ENCODE results near the gene ZNF207. TPM values are rescaled to one million over a fixed set of nuclear protein-coding genes. Genes with fewer than 3 reads are reported as not detected.

Gene ZNF207
- total and polyA plus RNA-seq, 2 experiments from 2014 or later = 171 to 240 TPM

DNA sequence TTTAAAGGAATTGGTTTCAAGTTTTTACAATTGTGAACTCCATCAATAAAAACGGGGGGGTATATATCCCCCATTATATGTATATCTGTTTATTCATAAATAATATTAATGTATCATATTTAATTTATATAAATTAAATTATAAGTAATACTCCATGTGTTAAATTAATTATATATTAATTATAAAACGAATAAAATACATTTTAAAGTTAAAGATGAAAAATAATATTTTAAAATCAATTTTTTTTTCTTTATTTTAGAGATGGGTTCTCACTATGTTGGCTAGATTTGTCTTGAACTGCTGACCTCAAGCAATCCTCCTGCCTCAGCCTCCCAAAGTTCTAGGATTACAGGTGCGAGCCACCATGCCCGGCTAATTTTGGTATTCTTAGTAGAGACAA, 76.9 kb downstream of the ZNF207 start:
- H3K27ac Mint-ChIP-seq = no peak overlapping the region
- DNase-seq (ENCODE audit: low spot score) = no peak
- H3K27me3 Mint-ChIP-seq (ENCODE audit: insufficient read depth, low read depth, poor library complexity) = peaks cover 7% of the 10 kb centered on the region
- TF ChIP-seq CREB1 (CRISPR knock-in tag; IDR thresholded peaks at IDR 0.05; ENCODE audit: low read depth) (no peak), EZH2 (IDR thresholded peaks at IDR 0.05; ENCODE audit: low read depth, unreplicated experiment) (no peak), ZNF114 (CRISPR knock-in tag; IDR thresholded peaks at IDR 0.05) (no peak), ZNF331 (CRISPR knock-in tag; IDR thresholded peaks at IDR 0.05; ENCODE audit: low read depth) (no peak), NANOG (IDR thresholded peaks at IDR 0.05; ENCODE audit: borderline replicate concordance) (no peak), EZH2phosphoT487 (IDR thresholded peaks at IDR 0.05; ENCODE audit: unreplicated experiment) (no peak), POLR2AphosphoS5 (IDR thresholded peaks at IDR 0.05; ENCODE audit: low read depth) (no peak), JUNB (IDR thresholded peaks at IDR 0.05; ENCODE audit: unreplicated experiment) (no peak)
- TF ChIP-seq, protein P1, sequence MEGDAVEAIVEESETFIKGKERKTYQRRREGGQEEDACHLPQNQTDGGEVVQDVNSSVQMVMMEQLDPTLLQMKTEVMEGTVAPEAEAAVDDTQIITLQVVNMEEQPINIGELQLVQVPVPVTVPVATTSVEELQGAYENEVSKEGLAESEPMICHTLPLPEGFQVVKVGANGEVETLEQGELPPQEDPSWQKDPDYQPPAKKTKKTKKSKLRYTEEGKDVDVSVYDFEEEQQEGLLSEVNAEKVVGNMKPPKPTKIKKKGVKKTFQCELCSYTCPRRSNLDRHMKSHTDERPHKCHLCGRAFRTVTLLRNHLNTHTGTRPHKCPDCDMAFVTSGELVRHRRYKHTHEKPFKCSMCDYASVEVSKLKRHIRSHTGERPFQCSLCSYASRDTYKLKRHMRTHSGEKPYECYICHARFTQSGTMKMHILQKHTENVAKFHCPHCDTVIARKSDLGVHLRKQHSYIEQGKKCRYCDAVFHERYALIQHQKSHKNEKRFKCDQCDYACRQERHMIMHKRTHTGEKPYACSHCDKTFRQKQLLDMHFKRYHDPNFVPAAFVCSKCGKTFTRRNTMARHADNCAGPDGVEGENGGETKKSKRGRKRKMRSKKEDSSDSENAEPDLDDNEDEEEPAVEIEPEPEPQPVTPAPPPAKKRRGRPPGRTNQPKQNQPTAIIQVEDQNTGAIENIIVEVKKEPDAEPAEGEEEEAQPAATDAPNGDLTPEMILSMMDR (conservative IDR thresholded peaks at IDR 0.05; ENCODE audit: low read depth in 2 of 2) = no peak
- TF ChIP-seq, protein P2, sequence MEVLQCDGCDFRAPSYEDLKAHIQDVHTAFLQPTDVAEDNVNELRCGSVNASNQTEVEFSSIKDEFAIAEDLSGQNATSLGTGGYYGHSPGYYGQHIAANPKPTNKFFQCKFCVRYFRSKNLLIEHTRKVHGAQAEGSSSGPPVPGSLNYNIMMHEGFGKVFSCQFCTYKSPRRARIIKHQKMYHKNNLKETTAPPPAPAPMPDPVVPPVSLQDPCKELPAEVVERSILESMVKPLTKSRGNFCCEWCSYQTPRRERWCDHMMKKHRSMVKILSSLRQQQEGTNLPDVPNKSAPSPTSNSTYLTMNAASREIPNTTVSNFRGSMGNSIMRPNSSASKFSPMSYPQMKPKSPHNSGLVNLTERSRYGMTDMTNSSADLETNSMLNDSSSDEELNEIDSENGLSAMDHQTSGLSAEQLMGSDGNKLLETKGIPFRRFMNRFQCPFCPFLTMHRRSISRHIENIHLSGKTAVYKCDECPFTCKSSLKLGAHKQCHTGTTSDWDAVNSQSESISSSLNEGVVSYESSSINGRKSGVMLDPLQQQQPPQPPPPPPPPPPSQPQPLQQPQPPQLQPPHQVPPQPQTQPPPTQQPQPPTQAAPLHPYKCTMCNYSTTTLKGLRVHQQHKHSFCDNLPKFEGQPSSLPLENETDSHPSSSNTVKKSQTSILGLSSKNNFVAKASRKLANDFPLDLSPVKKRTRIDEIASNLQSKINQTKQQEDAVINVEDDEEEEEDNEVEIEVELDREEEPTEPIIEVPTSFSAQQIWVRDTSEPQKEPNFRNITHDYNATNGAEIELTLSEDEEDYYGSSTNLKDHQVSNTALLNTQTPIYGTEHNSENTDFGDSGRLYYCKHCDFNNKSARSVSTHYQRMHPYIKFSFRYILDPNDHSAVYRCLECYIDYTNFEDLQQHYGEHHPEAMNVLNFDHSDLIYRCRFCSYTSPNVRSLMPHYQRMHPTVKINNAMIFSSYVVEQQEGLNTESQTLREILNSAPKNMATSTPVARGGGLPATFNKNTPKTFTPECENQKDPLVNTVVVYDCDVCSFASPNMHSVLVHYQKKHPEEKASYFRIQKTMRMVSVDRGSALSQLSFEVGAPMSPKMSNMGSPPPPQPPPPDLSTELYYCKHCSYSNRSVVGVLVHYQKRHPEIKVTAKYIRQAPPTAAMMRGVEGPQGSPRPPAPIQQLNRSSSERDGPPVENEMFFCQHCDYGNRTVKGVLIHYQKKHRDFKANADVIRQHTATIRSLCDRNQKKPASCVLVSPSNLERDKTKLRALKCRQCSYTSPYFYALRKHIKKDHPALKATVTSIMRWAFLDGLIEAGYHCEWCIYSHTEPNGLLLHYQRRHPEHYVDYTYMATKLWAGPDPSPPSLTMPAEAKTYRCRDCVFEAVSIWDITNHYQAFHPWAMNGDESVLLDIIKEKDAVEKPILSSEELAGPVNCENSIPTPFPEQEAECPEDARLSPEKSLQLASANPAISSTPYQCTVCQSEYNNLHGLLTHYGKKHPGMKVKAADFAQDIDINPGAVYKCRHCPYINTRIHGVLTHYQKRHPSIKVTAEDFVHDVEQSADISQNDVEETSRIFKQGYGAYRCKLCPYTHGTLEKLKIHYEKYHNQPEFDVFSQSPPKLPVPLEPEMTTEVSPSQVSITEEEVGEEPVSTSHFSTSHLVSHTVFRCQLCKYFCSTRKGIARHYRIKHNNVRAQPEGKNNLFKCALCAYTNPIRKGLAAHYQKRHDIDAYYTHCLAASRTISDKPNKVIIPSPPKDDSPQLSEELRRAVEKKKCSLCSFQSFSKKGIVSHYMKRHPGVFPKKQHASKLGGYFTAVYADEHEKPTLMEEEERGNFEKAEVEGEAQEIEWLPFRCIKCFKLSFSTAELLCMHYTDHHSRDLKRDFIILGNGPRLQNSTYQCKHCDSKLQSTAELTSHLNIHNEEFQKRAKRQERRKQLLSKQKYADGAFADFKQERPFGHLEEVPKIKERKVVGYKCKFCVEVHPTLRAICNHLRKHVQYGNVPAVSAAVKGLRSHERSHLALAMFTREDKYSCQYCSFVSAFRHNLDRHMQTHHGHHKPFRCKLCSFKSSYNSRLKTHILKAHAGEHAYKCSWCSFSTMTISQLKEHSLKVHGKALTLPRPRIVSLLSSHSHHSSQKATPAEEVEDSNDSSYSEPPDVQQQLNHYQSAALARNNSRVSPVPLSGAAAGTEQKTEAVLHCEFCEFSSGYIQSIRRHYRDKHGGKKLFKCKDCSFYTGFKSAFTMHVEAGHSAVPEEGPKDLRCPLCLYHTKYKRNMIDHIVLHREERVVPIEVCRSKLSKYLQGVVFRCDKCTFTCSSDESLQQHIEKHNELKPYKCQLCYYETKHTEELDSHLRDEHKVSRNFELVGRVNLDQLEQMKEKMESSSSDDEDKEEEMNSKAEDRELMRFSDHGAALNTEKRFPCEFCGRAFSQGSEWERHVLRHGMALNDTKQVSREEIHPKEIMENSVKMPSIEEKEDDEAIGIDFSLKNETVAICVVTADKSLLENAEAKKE (CRISPR knock-in tag; IDR thresholded peaks at IDR 0.05) = no peak
- TF ChIP-seq, protein P3, sequence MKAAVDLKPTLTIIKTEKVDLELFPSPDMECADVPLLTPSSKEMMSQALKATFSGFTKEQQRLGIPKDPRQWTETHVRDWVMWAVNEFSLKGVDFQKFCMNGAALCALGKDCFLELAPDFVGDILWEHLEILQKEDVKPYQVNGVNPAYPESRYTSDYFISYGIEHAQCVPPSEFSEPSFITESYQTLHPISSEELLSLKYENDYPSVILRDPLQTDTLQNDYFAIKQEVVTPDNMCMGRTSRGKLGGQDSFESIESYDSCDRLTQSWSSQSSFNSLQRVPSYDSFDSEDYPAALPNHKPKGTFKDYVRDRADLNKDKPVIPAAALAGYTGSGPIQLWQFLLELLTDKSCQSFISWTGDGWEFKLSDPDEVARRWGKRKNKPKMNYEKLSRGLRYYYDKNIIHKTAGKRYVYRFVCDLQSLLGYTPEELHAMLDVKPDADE (IDR thresholded peaks at IDR 0.05) = no peak
- TF ChIP-seq, protein P4, sequence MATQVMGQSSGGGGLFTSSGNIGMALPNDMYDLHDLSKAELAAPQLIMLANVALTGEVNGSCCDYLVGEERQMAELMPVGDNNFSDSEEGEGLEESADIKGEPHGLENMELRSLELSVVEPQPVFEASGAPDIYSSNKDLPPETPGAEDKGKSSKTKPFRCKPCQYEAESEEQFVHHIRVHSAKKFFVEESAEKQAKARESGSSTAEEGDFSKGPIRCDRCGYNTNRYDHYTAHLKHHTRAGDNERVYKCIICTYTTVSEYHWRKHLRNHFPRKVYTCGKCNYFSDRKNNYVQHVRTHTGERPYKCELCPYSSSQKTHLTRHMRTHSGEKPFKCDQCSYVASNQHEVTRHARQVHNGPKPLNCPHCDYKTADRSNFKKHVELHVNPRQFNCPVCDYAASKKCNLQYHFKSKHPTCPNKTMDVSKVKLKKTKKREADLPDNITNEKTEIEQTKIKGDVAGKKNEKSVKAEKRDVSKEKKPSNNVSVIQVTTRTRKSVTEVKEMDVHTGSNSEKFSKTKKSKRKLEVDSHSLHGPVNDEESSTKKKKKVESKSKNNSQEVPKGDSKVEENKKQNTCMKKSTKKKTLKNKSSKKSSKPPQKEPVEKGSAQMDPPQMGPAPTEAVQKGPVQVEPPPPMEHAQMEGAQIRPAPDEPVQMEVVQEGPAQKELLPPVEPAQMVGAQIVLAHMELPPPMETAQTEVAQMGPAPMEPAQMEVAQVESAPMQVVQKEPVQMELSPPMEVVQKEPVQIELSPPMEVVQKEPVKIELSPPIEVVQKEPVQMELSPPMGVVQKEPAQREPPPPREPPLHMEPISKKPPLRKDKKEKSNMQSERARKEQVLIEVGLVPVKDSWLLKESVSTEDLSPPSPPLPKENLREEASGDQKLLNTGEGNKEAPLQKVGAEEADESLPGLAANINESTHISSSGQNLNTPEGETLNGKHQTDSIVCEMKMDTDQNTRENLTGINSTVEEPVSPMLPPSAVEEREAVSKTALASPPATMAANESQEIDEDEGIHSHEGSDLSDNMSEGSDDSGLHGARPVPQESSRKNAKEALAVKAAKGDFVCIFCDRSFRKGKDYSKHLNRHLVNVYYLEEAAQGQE (IDR thresholded peaks at IDR 0.05; ENCODE audit: unreplicated experiment) = no peak
- Histone ChIP-seq H3K36me3 (ENCODE audit: insufficient read depth) (no peaks in the 10 kb centered on the region), H3K79me2 (replicated peaks; ENCODE audit: insufficient read depth) (no peaks in the 10 kb centered on the region), H4K20me1 (replicated peaks; ENCODE audit: insufficient read depth) (no peaks in the 10 kb centered on the region), H3K27ac (ENCODE audit: low read depth) (no peak overlapping the region), H3K4me2 (no peak overlapping the region), H2AFZ (no peak overlapping the region), H3F3A (replicated peaks; ENCODE audit: low read depth) (no peaks in the 10 kb centered on the region), H3K27me3 (ENCODE audit: insufficient read depth) (no peaks in the 10 kb centered on the region), H3K4me1 (ENCODE audit: insufficient read depth) (no peaks in the 10 kb centered on the region), H3K4me3 (no peak overlapping the region), H3K9me2 (ENCODE audit: insufficient read depth) (no peaks in the 10 kb centered on the region)
- H3K4me1 Mint-ChIP-seq = no peaks in the 10 kb centered on the region
- H3K9me3 Mint-ChIP-seq = peaks cover 30% of the 10 kb centered on the region
- peaks cover 19% of the 10 kb centered on the region for H3K36me3 Mint-ChIP-seq (ENCODE audit: low read depth)
- no peak overlapping the region for H3K4me3 Mint-ChIP-seq
- ATAC-seq = no peak

Measured in GM23338 (cell line).